ENCODE results near the gene QSOX2. TPM values are rescaled to one million over a fixed set of nuclear protein-coding genes. Genes with fewer than 3 reads are reported as not detected.

QSOX2 gene
- total RNA-seq, 3 donors from 2014 or later (not counting 1 experiment from before 2014, with no cell fraction given): 10.8 to 16.7 (median 16.6) TPM

- ATAC-seq (no peak), DNase-seq (no peak)
- no peaks in the 10 kb centered on the region for H3K36me3 ChIP-seq (ENCODE audit: control insufficient read depth, insufficient read depth, low read length)
- H3K27me3 Mint-ChIP-seq (ENCODE audit: low read depth in 2 of 2): no peaks in the 10 kb centered on the region
- H3K36me3 Mint-ChIP-seq: no peaks in the 10 kb centered on the region
- 78% methylated on average over 12 of the region's 12 CpGs for WGBS (ENCODE audit: insufficient coverage)
- intact Hi-C loops (cut with micrococcal nuclease): no loop called here
- H3K9me3 ChIP-seq (ENCODE audit: control insufficient read depth, insufficient read depth, low read length): no peaks in the 10 kb centered on the region
- TF ChIP-seq CTCF (IDR thresholded peaks at IDR 0.05): no peak
- no peak overlapping the region for H3K4me3 Mint-ChIP-seq
- no peak overlapping the region for H3K27ac Mint-ChIP-seq
- no peaks in the 10 kb centered on the region for H3K4me1 ChIP-seq (ENCODE audit: control insufficient read depth, insufficient read depth, low read length)
- H3K4me1 Mint-ChIP-seq: no peaks in the 10 kb centered on the region
- H3K4me3 ChIP-seq (ENCODE audit: low read length): no peak overlapping the region
- no peak overlapping the region for H3K27ac ChIP-seq (ENCODE audit: low read length)
- no peaks in the 10 kb centered on the region for H3K9me3 Mint-ChIP-seq
- no peaks in the 10 kb centered on the region for H3K27me3 ChIP-seq (ENCODE audit: control insufficient read depth, insufficient read depth, low read length)
Measured at GRCh38 chr9:136179101-136179616, 66.5 kb downstream of the QSOX2 start.

GRCh38 chr9:136178773-136179075 lies 66.9 kb downstream of the QSOX2 start:
- Histone ChIP-seq H3K9me3 (ENCODE audit: control insufficient read depth, insufficient read depth, low read length) (no peaks in the 10 kb centered on the region), H3K27me3 (ENCODE audit: control insufficient read depth, insufficient read depth, low read length) (no peaks in the 10 kb centered on the region), H3K36me3 (ENCODE audit: control insufficient read depth, insufficient read depth, low read length) (no peaks in the 10 kb centered on the region), H3K27ac (ENCODE audit: low read length) (no peak overlapping the region), H3K4me3 (ENCODE audit: low read length) (no peak overlapping the region), H3K4me1 (ENCODE audit: control insufficient read depth, insufficient read depth, low read length) (no peaks in the 10 kb centered on the region)
- no peak for TF ChIP-seq CTCF (IDR thresholded peaks at IDR 0.05)
- no peaks in the 10 kb centered on the region for H3K27me3 Mint-ChIP-seq (ENCODE audit: low read depth in 2 of 2)
- 65% methylated on average over 8 of the region's 8 CpGs for WGBS (ENCODE audit: insufficient coverage)
- no peaks in the 10 kb centered on the region for H3K36me3 Mint-ChIP-seq
- intact Hi-C loops (cut with micrococcal nuclease): no loop called here
- H3K4me1 Mint-ChIP-seq: no peaks in the 10 kb centered on the region
- no peaks in the 10 kb centered on the region for H3K9me3 Mint-ChIP-seq
- no peak for ATAC-seq
- no peak overlapping the region for H3K4me3 Mint-ChIP-seq
- DNase-seq: no peak
- H3K27ac Mint-ChIP-seq: no peak overlapping the region

DNA sequence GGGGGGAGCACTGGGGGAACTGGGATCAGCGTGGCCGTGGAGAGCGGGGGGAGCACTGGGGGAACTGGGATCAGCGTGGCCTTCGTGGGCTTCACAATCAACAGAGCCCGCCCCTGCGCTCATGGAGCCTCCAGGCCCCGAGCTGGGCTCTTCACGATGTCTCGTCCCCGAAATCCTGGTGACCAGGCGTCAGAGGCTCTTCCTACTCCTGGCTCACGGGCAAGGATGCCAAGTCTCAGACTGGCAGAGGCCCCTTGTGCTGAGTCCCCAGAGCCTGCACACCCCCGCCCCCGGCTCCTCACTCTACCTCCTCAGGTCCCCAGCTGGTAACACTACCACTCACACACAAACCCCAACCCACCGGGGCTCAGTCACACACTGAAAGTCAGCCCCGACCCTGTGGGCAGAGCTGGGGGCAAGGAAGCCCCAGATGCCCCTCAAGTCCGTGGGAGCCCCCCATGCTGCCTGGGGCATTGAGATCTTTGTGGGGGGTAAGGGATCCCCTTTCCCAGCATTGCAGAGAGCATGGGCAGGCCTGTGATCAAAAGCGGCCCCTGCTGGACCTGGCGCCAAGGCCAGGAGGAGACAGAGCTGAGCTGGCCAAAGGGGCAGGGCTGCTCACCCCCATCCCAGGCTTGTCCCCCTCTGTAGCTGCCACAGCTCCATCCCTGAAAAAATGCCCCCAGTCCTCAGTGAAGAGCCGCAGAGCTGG lies 67.4 kb downstream of the QSOX2 start:
- H3K36me3 Mint-ChIP-seq: no peaks in the 10 kb centered on the region
- no peak overlapping the region for H3K4me3 Mint-ChIP-seq
- Histone ChIP-seq H3K4me3 (ENCODE audit: low read length) (no peak overlapping the region), H3K36me3 (ENCODE audit: control insufficient read depth, insufficient read depth, low read length) (no peaks in the 10 kb centered on the region), H3K4me1 (ENCODE audit: control insufficient read depth, insufficient read depth, low read length) (no peaks in the 10 kb centered on the region), H3K9me3 (ENCODE audit: control insufficient read depth, insufficient read depth, low read length) (no peaks in the 10 kb centered on the region), H3K27ac (ENCODE audit: low read length) (no peak overlapping the region), H3K27me3 (ENCODE audit: control insufficient read depth, insufficient read depth, low read length) (no peaks in the 10 kb centered on the region)
- intact Hi-C loops (cut with micrococcal nuclease): no loop called here
- no peaks in the 10 kb centered on the region for H3K4me1 Mint-ChIP-seq
- no peak for TF ChIP-seq CTCF (IDR thresholded peaks at IDR 0.05)
- H3K27me3 Mint-ChIP-seq (ENCODE audit: low read depth in 2 of 2): no peaks in the 10 kb centered on the region
- DNase-seq: no peak
- H3K9me3 Mint-ChIP-seq: no peaks in the 10 kb centered on the region
- 86% methylated on average over 21 of the region's 21 CpGs for WGBS (ENCODE audit: insufficient coverage)
- no peak overlapping the region for H3K27ac Mint-ChIP-seq
- ATAC-seq: no peak

- Histone ChIP-seq H3K27ac (ENCODE audit: low read length) (no peak overlapping the region), H3K36me3 (ENCODE audit: control insufficient read depth, insufficient read depth, low read length) (no peaks in the 10 kb centered on the region), H3K9me3 (ENCODE audit: control insufficient read depth, insufficient read depth, low read length) (no peaks in the 10 kb centered on the region), H3K27me3 (ENCODE audit: control insufficient read depth, insufficient read depth, low read length) (no peaks in the 10 kb centered on the region), H3K4me1 (ENCODE audit: control insufficient read depth, insufficient read depth, low read length) (no peaks in the 10 kb centered on the region), H3K4me3 (ENCODE audit: low read length) (no peak overlapping the region)
- DNase-seq (no peak), ATAC-seq (no peak)
- H3K4me1 Mint-ChIP-seq: no peaks in the 10 kb centered on the region
- H3K27me3 Mint-ChIP-seq (ENCODE audit: low read depth in 2 of 2): no peaks in the 10 kb centered on the region
- H3K9me3 Mint-ChIP-seq: no peaks in the 10 kb centered on the region
- intact Hi-C loops (cut with micrococcal nuclease): no loop called here
- H3K36me3 Mint-ChIP-seq: no peaks in the 10 kb centered on the region
- WGBS (ENCODE audit: insufficient coverage): 89% methylated on average over 14 of the region's 14 CpGs
- no peak overlapping the region for H3K4me3 Mint-ChIP-seq
- no peak overlapping the region for H3K27ac Mint-ChIP-seq
- TF ChIP-seq CTCF (IDR thresholded peaks at IDR 0.05): no peak
Measured at GRCh38 chr9:136177224-136177623, 68.4 kb downstream of the QSOX2 start.
